HepG2 (cell line): ENCODE data around the gene DTYMK. TPM values are rescaled to one million over a fixed set of nuclear protein-coding genes. Genes with fewer than 3 reads are reported as not detected.

Experiments used
- ARID2 ChIP-seq: sonication (generic); formaldehyde crosslinking; IDR thresholded peaks from 2 replicates; pipeline ENCODE4 v1.8.1; 2022; ENCODE audit warnings: mild to moderate bottlenecking, missing genetic modification reagents, borderline replicate concordance
- ATF7-NPFF ChIP-seq: sonication (generic); formaldehyde crosslinking; IDR thresholded peaks from 2 replicates; pipeline ENCODE4 v1.8.1; 2023; ENCODE audit warnings: mild to moderate bottlenecking, low read depth, missing genetic modification reagents, moderate library complexity
- FOXO1 ChIP-seq: sonication (generic); formaldehyde crosslinking; IDR thresholded peaks from 2 replicates; pipeline ENCODE4 v1.4.0; 2020; ENCODE audit warnings: missing genetic modification reagents
- MAF1 ChIP-seq: sonication (generic); formaldehyde crosslinking; IDR thresholded peaks from 2 replicates; pipeline ENCODE4 v1.5.0; 2020; ENCODE audit warnings: missing genetic modification reagents, borderline replicate concordance
- MED8 ChIP-seq: sonication (generic); formaldehyde crosslinking; IDR thresholded peaks from 2 replicates; pipeline ENCODE4 v1.8.1; 2023; ENCODE audit warnings: mild to moderate bottlenecking, missing genetic modification reagents; ENCODE audit not compliant: insufficient replicate concordance
- PRMT3 ChIP-seq: sonication (generic); formaldehyde crosslinking; IDR thresholded peaks from 2 replicates; pipeline ENCODE4 v1.8.1; 2022; ENCODE audit warnings: low read depth, mild to moderate bottlenecking, moderate library complexity, missing genetic modification reagents, borderline replicate concordance
- RBAK ChIP-seq: sonication (generic); formaldehyde crosslinking; IDR thresholded peaks from 2 replicates; pipeline ENCODE4 v1.5.1; 2020; ENCODE audit warnings: mild to moderate bottlenecking, missing genetic modification reagents
- TBP ChIP-seq: sonication (generic); formaldehyde crosslinking; IDR thresholded peaks from 2 replicates; pipeline ENCODE4 v1.5.0; 2020; ENCODE audit warnings: missing genetic modification reagents
- TEF ChIP-seq: sonication (generic); formaldehyde crosslinking; IDR thresholded peaks from 2 replicates; pipeline ENCODE4 v1.5.0; 2020; ENCODE audit warnings: missing genetic modification reagents
- ZFP37 ChIP-seq: sonication (generic); formaldehyde crosslinking; IDR thresholded peaks from 2 replicates; pipeline ENCODE4 v1.4.0; 2020; ENCODE audit warnings: missing genetic modification reagents, borderline replicate concordance
- ZNF382 ChIP-seq: sonication (generic); formaldehyde crosslinking; IDR thresholded peaks from 2 replicates; pipeline ENCODE4 v1.5.0; 2020; ENCODE audit warnings: missing genetic modification reagents, mild to moderate bottlenecking, borderline replicate concordance
- ZNF747 ChIP-seq: sonication (generic); formaldehyde crosslinking; IDR thresholded peaks from 2 replicates; pipeline ENCODE4 v1.8.1; 2023; ENCODE audit warnings: missing genetic modification reagents, mild to moderate bottlenecking, borderline replicate concordance
- polyA plus RNA-seq, 8 experiments: library from polyadenylated mRNA; depleted of rRNA in 3 of 8; stranded (reverse) in 7 of 8; unstranded in 1 of 8; fragments of >200 nt; fragmentation: Illumina TruSeq in 4 of 8; extraction: Trizol in 4 of 8; gene quantifications; 2 replicates each; pipeline versions ENCODE4 v1.2.1 to v1.2.3, GENCODE V29; 2011 to 2016; ENCODE audit warnings: low read depth in 4 of 8, missing spikeins in 1 of 8, mixed read lengths in 1 of 8; ENCODE audit not compliant: insufficient read depth in 1 of 8
- total RNA-seq, 5 experiments: library from RNA; depleted of rRNA; stranded (reverse); fragments of >200 nt; fragmentation: Illumina TruSeq; extraction: Trizol; gene quantifications; 2 replicates each; pipeline ENCODE4 v1.2.3, GENCODE V29; 2016; ENCODE audit warnings: low read depth in 1 of 5
- TF ChIP-seq, protein P1 (sequence below): fragments of 450-650 bp; IDR thresholded peaks from 2 replicates; pipeline ENCODE4 v1.6.1; 2017
- TF ChIP-seq, protein P2 (sequence below): sonication (generic); formaldehyde crosslinking; IDR thresholded peaks from 2 replicates; pipeline ENCODE4 v1.4.0; 2020; ENCODE audit warnings: missing genetic modification reagents

DTYMK gene
- total and polyA plus RNA-seq, 2 of the 13 experiments (the other 11 are each of a cell fraction or from before 2014, with no cell fraction given): 57.5 to 134 TPM

DNA sequence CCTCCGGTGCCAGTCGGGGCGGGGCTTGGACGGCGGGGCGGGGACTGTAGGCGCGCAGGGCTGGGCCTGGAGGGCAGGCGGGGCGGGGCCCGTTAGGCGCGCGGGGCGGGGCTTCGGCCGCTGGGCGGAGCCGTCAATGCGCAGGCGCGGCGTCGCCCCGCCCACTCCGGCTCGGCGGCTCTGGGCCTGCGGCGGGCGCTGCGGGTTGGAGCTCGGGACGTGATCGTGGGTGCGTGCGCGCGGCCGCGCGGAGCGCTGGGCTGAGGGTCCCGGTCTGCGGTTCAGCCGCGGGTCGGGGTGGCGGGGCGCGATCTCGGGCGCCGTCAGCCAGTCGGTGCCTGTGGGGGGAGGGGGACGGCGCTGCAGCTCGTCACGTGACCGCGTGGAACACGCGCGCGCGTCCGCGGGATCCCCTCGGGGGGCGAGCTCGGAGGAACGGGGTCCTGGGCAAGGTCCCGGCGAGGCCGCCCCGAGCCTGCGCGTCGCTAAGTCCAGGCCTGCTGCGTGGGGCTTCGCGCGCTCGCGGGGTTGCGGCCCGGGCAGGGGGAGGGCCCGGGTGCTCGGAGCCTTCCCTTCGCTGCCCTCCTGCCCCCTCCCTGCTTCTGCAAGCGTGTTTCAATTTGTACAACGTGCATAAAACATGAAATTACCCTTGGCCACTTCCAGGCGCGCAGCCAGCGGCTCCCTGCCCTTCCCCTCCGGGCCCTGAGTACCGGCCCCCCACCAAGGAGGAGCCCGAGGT is 48.0 kb upstream of the DTYMK start, which contains the start of gene D2HGDH (continued):
- TF ChIP-seq MED8 (CRISPR knock-in tag): no peak
- no peak for TF ChIP-seq ARID2
- TF ChIP-seq, protein P1, sequence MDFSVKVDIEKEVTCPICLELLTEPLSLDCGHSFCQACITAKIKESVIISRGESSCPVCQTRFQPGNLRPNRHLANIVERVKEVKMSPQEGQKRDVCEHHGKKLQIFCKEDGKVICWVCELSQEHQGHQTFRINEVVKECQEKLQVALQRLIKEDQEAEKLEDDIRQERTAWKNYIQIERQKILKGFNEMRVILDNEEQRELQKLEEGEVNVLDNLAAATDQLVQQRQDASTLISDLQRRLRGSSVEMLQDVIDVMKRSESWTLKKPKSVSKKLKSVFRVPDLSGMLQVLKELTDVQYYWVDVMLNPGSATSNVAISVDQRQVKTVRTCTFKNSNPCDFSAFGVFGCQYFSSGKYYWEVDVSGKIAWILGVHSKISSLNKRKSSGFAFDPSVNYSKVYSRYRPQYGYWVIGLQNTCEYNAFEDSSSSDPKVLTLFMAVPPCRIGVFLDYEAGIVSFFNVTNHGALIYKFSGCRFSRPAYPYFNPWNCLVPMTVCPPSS: no peak
- TF ChIP-seq ZFP37 (CRISPR knock-in tag): no peak
- peak; percentile 58; the same call in 1 of the 2 replicates for TF ChIP-seq FOXO1 (CRISPR knock-in tag)
- no peak for TF ChIP-seq RBAK (CRISPR knock-in tag)
- TF ChIP-seq ZNF747: no peak
- no peak for TF ChIP-seq MAF1 (CRISPR knock-in tag)
- no peak; the same call in 1 of the 2 replicates for TF ChIP-seq ATF7-NPFF
- TF ChIP-seq PRMT3 (CRISPR knock-in tag): 0 out of 2 replicates have a peak, but pooled peaks have one; percentile 55
- no peak for TF ChIP-seq TEF
- TF ChIP-seq, protein P2, sequence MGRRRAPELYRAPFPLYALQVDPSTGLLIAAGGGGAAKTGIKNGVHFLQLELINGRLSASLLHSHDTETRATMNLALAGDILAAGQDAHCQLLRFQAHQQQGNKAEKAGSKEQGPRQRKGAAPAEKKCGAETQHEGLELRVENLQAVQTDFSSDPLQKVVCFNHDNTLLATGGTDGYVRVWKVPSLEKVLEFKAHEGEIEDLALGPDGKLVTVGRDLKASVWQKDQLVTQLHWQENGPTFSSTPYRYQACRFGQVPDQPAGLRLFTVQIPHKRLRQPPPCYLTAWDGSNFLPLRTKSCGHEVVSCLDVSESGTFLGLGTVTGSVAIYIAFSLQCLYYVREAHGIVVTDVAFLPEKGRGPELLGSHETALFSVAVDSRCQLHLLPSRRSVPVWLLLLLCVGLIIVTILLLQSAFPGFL (CRISPR knock-in tag): peak; percentile 79; the same call in 1 of the 2 replicates
- no peak for TF ChIP-seq TBP (CRISPR knock-in tag)
- no peak for TF ChIP-seq ZNF382
